T1000 (cell line): ENCODE data around the gene PITX1.
"Not testable (repeated sequence)": the region's sequence is repeated elsewhere in the genome, so short reads cannot be mapped to it uniquely, and the experiment has no call there.

Source experiments
- DNase-seq: peaks from one replicate; lab custom pipeline; 2025; ENCODE audit warnings: mixed read lengths; lab: John Stamatoyannopoulos, UW

Gene PITX1

GRCh38 chr5:135010502-135011354 is 23.3 kb downstream of the PITX1 start:
- no peak for DNase-seq

GRCh38 chr5:135009736-135010501 is 24.1 kb downstream of the PITX1 start:
- no peak for DNase-seq

- DNase-seq = no peak
These were observed 24.9 kb downstream of the PITX1 start for GRCh38 chr5:135008981-135009735.

- no peak for DNase-seq
These were observed 25.5 kb downstream of the PITX1 start for GRCh38 chr5:135008556-135008955.

DNA sequence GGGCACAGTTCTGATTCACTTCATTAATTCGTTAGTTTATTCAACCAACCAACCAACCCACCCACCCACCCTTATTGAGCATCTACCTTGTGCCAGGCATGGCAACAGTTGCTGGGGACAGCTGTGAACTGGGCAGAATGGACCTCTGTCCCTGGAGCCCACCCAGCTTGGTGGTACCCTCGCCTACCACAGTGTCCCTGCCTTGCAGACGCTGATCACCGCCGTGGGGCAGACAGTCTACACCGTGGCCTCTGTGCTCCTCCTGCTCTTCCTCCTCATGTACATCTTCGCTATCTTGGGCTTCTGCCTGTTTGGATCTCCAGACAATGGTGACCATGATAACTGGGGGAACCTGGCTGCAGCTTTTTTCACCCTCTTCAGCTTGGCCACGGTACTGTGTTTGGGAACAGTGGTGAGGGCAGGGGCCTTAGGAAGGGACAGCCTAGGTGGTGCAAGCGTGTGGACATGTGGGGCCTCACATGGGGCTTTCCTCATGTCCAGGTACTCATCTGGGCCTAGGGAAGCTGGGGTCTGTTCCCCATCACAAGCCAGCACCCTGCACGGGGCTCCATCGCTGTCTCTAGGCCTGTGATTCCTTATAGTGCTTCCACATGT is 26.2 kb downstream of the PITX1 start:
- no peak for DNase-seq

- DNase-seq = no peak
These were observed 26.7 kb downstream of the PITX1 start for GRCh38 chr5:135007305-135007704.

DNA sequence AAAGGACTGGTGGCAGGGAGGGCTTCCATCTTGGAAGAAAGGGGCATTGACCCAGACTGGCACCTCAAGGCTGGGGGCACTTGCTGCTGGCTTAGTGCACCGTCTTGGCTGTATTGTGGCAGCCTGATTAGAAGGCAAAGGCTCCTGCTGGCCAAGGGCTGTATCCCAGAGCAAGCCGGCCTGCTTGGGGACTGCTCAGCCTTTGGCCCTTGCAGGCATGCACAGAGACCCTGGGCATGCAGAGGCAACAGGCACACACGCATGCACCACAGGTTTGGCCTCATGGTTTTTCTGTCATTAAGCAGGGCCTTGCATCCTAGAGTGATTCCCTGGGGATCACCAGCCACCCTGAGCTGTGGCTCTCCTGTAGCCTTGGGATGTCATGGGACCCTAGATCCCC is 29.0 kb downstream of the PITX1 start:
- no peak for DNase-seq

DNA sequence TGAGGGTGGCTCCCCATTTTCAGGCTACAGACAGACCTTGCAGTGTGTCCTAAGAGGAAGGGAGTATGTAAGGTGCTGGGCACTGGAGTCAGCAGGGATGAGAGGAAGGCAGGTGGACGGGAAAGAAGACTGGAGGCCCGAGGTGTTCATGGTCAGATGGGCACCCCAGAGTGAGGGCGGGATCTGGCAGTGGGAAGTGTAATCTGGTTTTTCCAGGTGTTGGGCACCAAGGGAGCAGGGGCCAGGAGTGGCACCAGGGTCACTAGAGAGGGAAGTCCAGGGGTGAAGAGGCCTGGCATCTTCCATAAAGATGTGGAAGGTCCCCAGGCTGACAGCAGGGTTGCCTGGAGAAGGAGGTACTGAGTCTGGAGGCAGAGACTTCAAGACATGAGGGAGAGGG is 29.7 kb downstream of the PITX1 start:
- no peak for DNase-seq

DNA sequence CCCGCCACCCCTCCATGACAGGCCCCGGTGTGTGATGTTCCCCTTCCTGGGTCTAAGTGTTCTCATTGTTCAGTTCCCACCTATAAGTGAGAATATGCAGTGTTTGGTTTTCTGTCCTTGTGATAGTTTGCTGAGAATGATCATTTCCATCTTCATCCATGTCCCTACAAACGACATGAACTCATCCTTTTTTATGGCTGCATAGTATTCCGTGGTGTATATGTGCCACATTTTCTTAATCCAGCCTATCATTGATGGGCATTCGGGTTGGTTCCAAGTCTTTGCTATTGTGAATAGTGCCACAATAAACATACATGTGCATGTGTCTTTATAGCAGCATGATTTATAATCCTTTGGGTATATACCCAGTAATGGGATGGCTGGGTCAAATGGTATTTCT is 36.0 kb downstream of the PITX1 start:
- DNase-seq = not testable (repeated sequence)

DNA sequence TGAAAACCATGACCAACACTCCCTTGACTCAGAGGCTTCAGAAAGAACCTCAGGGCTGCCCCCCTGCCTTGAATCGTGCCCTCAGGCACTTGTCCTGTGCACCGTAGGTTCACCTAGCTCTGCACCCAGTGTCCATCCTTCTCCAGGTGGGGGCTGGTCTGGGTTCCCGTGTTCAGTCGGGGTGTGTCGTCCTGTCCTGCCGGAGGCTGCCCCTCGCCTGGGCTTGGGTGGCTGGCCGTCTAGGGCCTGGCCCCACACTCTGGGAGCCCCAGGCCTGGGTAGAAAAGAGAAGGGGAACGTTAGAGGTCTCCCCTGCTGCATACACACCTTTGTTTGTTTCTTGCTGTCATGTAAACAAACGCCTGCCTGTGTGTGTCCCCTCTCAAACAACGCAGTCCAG is 37.0 kb downstream of the PITX1 start:
- no peak for DNase-seq

- no peak for DNase-seq
These were observed 38.1 kb downstream of the PITX1 start for GRCh38 chr5:134995850-134996402.

DNA sequence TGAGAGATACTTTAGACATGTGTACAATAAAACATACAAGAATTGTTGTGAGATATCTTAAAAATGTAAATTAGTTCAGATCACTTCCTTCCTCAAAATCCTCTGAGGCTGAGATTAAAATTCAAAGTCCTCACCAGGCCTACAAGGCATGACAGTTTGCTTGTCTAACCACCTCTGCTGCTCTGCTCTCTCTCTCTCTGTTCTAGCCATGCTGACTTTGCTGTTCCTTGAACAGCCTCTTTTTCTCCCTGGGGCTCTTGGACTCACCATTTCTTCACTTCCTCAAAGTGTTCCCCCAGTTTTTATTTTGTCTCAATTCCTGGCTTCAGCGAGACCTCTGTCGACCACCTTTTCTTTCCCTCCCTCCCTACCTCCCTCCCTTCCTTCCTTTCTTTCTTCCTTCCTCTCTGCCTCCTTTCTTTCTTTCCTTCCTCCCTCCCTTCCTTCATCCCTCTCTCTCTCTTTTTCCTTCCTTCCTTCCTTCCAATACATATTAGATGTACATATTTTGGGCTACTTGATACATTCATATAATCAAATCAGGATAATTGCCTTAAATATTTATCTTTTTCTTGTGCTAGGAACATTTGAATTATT is 39.4 kb downstream of the PITX1 start:
- DNase-seq = no peak

- DNase-seq = no peak
These were observed 40.9 kb downstream of the PITX1 start for GRCh38 chr5:134993161-134993560.

GRCh38 chr5:134992148-134992547 is 41.9 kb downstream of the PITX1 start:
- no peak for DNase-seq

GRCh38 chr5:134990183-134990582 is 43.8 kb downstream of the PITX1 start:
- DNase-seq = not testable (repeated sequence)

DNA sequence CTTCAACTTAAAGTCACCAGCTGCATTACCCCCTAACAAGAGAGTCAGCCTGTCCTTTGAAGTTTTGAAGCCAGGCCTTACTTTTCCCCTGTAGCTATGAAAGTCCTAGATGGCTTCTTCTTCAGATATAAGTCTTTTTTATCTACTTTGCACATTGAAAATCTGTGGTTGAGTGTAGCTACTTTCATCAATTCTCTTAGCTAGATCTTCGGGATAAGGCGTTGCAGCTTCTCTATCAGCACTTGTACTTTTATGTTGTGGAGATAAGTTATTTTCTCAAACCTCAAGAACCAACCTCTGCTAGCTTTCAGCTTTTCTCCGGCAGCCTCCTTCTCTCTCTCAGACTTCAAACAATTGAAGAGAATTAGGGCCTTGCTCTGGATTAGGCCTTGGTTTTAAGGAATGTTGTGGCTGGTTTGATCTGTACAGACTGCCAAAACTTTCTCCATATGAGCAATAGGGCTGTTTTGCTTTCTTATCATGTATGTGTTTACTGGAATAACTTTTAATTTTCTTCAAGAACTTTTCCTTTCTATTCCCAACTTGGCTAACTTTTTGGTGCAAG is 44.7 kb downstream of the PITX1 start:
- no peak for DNase-seq

GRCh38 chr5:134982230-134982629 is 51.8 kb downstream of the PITX1 start:
- no peak for DNase-seq

DNA sequence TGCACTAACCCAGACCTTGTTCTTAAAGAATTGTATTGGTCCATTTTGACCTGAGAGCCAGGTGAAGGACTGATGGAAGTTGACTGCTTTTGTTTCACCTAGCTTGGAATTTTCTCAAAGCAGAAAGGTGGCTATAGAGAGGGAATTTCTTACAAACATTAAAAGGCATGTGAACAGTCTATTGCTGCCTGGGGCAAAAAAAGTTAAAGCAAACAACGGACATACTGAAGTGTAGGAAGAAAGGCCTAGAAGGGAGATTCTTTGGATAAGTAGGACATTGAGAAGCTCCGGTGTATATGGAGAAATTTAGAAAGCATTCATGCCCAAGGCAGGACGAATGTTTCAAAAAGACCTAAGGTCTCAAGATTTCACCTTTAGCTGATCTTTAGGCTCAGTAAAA is 54.6 kb downstream of the PITX1 start:
- DNase-seq = no peak
